Measurements from ENCODE around the gene ZNF776. TPM values are rescaled to one million over a fixed set of nuclear protein-coding genes. Genes with fewer than 3 reads are reported as not detected.
"Not testable (repeated sequence)": the region's sequence is repeated elsewhere in the genome, so short reads cannot be mapped to it uniquely, and the experiment has no call there.

Gene ZNF776
- total RNA-seq, 2 donors from 2014 or later: 4.3 to 8.8 TPM

- WGBS, 2 donors: 4 to 8% methylated on average over 10 of the region's 10 CpGs
Observed at GRCh38 chr19:57738320-57738719, 8.3 kb upstream of the ZNF776 start.

DNA sequence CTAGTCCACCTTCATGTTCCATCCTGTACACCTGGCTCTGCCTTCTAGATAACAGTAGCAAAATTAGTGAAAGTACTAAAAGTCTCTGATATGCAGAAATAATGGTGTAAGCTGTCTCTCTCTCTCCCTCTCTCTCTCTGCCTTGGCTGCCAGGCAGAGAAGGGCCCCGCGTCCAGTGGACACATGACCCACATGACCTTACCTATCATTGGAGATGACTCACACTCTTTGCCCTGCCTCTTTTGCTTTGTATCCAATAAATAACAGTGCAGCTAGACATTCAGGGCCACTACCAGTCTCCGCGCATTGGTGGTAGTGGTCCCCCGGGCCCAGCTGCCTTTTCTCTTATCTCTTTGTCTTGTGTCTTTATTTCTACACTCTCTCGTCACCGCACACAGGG, 7.8 kb upstream of the ZNF776 start:
- ATAC-seq; DNase-seq; H3K27ac ChIP-seq; intact Hi-C loops (cut with DNase I); H3K36me3 ChIP-seq (replicated peaks in 1 of 2; ENCODE audit: insufficient read depth in 1 of 2, low read depth in 2 of 2); H3K4me1 ChIP-seq; H3K9me3 ChIP-seq; H3K4me3 ChIP-seq; H3K27me3 ChIP-seq: not testable (repeated sequence)
- WGBS, 2 donors: 87 to 88% methylated on average over 7 of the region's 7 CpGs

More at GRCh38 chr19:57738320-57738719, 8.3 kb upstream of the ZNF776 start:
- H3K4me1 ChIP-seq; H3K27me3 ChIP-seq; intact Hi-C loops (cut with DNase I); H3K36me3 ChIP-seq (replicated peaks in 1 of 2; ENCODE audit: insufficient read depth in 1 of 2, low read depth in 2 of 2); H3K9me3 ChIP-seq; H3K4me3 ChIP-seq; H3K27ac ChIP-seq; ATAC-seq: not testable (repeated sequence)
- peak in 6 of 7 experiments; percentile 35 to 52 (median 48) for TF ChIP-seq CTCF (IDR thresholded peaks at IDR 0.05)
- peak; percentile 40 to 51 (median 49) for DNase-seq

- H3K4me1 ChIP-seq: peaks cover 12% of the 10 kb centered on the region
- intact Hi-C loops (cut with DNase I): no loop called here
- H3K9me3 ChIP-seq: peaks cover 0 to 33% (median 0%) of the 10 kb centered on the region in 3 donors
- no peak for DNase-seq
- no peak for TF ChIP-seq POLR2A (IDR thresholded peaks at IDR 0.05)
- no peak for TF ChIP-seq CTCF (IDR thresholded peaks at IDR 0.05)
- peaks cover 13 to 16% of the 10 kb centered on the region in 2 donors for H3K36me3 ChIP-seq (replicated peaks in 1 of 2; ENCODE audit: insufficient read depth in 1 of 2, low read depth in 2 of 2)
- H3K27me3 ChIP-seq: no peaks in the 10 kb centered on the region
- 24% methylated on average over 6 of the region's 6 CpGs for WGBS, 2 donors
- no peak for ATAC-seq
- H3K27ac ChIP-seq: peak overlapping the region in 2 of 4 donors; percentile 78 to 83
- H3K4me3 ChIP-seq: peak overlapping the region; percentile 87 to 97
Observed at GRCh38 chr19:57747472-57747807, 825 bp downstream of the ZNF776 start.

GRCh38 chr19:57748029-57748428, 1.4 kb downstream of the ZNF776 start:
- peaks cover 12% of the 10 kb centered on the region for H3K4me1 ChIP-seq
- TF ChIP-seq POLR2A (IDR thresholded peaks at IDR 0.05) (no peak), CTCF (IDR thresholded peaks at IDR 0.05) (no peak)
- peaks cover 19 to 22% of the 10 kb centered on the region in 2 donors for H3K36me3 ChIP-seq (replicated peaks in 1 of 2; ENCODE audit: insufficient read depth in 1 of 2, low read depth in 2 of 2)
- intact Hi-C loops (cut with DNase I): no loop called here
- H3K4me3 ChIP-seq: no peak overlapping the region
- H3K27me3 ChIP-seq: no peaks in the 10 kb centered on the region
- peaks cover 0 to 39% (median 0%) of the 10 kb centered on the region in 3 donors for H3K9me3 ChIP-seq
- H3K27ac ChIP-seq: no peak overlapping the region
- ATAC-seq: no peak
- DNase-seq: no peak
- WGBS, 2 donors: 96 to 97% methylated on average over 3 of the region's 3 CpGs

GRCh38 chr19:57754091-57754673, 7.6 kb downstream of the ZNF776 start:
- DNase-seq (no peak), ATAC-seq (no peak)
- H3K36me3 ChIP-seq (replicated peaks in 1 of 2; ENCODE audit: insufficient read depth in 1 of 2, low read depth in 2 of 2): peaks cover 36 to 39% of the 10 kb centered on the region in 2 donors
- H3K27me3 ChIP-seq: no peaks in the 10 kb centered on the region
- H3K4me3 ChIP-seq: no peak overlapping the region
- no peak for TF ChIP-seq POLR2A (IDR thresholded peaks at IDR 0.05)
- TF ChIP-seq CTCF (IDR thresholded peaks at IDR 0.05): no peak
- H3K9me3 ChIP-seq: peaks cover 0 to 66% (median 0%) of the 10 kb centered on the region in 3 donors
- H3K27ac ChIP-seq: no peak overlapping the region
- no peaks in the 10 kb centered on the region for H3K4me1 ChIP-seq
- WGBS, 2 donors: 86 to 97% methylated on average over 10 of the region's 10 CpGs
- intact Hi-C loops (cut with DNase I): no loop called here

Data from body of pancreas (tissue), 4 donors.